ENCODE results near the gene RFX3.

DNA sequence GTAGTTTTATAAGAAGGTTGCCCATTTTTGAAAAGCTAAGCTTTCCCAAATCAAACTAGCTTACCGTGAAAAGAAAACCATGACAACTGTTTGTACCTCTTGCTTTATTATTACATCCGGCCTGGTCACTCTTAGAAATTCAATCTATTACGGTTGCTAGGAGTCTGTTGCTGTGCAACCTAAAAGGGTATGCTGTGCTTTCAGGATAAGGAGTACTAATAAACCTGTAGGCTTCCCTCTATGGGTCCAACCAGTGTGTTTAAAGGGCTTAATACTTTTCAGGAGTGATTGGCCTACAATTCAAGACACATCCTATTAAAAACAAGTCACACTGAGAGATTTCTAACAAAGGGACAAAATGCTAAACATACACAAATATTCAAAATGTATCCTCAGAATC lies 27.1 kb downstream of the RFX3 start:
- TF ChIP-seq GATA3 (IDR thresholded peaks at IDR 0.05; ENCODE audit: low read depth, low read length) (no peak), GATA2 (IDR thresholded peaks at IDR 0.05; ENCODE audit: low read depth, low read length) (no peak)
